Liver (tissue), 3 donors: Measurements from ENCODE around the gene SIGLEC12.

ENCODE experiments used
- RAD21 ChIP-seq, 2 donors: IDR thresholded peaks; 2 replicates each; pipeline ENCODE4 v1.6.1; 2016; ENCODE audit warnings: antibody characterized with exemption in 2 of 2, mild to moderate bottlenecking in 2 of 2
- SP1 ChIP-seq: IDR thresholded peaks from 2 replicates; pipeline ENCODE4 v1.6.1; 2018; ENCODE audit warnings: antibody characterized with exemption, mild to moderate bottlenecking
- YY1 ChIP-seq: IDR thresholded peaks from 2 replicates; pipeline ENCODE4 v1.6.1; 2016; ENCODE audit warnings: antibody characterized with exemption, mild to moderate bottlenecking
- TF ChIP-seq, protein P1 (sequence below): fragments of 150-350 bp; IDR thresholded peaks from 2 replicates; pipeline ENCODE4 v1.5.1; 2017; ENCODE audit warnings: improper control_type of control experiment, low read depth, low read length; ENCODE audit not compliant: missing input control
- donor health status: healthy.
- donor health status: healthy.

DNA sequence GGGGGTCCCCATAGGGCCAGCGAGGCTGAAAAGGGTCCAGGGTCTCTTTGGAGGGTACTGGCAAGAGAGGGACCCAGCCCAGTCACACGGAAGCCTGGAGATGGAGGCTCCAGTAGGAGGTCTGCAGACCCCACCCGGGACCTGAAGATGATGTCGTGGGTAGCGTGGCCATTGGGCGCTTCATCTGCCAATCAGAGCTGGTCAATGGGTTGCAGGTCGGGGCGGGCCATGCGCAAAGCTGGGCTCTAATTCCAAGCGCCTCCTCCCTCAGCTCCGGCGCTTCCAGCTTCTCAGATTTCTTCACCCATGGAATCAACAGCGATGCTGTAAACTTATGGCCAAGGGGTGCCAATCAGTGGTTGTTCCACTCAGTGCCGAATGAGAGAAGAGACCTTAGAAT, 10.9 kb downstream of the SIGLEC12 start:
- TF ChIP-seq, protein P1, sequence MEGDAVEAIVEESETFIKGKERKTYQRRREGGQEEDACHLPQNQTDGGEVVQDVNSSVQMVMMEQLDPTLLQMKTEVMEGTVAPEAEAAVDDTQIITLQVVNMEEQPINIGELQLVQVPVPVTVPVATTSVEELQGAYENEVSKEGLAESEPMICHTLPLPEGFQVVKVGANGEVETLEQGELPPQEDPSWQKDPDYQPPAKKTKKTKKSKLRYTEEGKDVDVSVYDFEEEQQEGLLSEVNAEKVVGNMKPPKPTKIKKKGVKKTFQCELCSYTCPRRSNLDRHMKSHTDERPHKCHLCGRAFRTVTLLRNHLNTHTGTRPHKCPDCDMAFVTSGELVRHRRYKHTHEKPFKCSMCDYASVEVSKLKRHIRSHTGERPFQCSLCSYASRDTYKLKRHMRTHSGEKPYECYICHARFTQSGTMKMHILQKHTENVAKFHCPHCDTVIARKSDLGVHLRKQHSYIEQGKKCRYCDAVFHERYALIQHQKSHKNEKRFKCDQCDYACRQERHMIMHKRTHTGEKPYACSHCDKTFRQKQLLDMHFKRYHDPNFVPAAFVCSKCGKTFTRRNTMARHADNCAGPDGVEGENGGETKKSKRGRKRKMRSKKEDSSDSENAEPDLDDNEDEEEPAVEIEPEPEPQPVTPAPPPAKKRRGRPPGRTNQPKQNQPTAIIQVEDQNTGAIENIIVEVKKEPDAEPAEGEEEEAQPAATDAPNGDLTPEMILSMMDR = no peak
- no peak for TF ChIP-seq RAD21 (IDR thresholded peaks at IDR 0.05)
- no peak for TF ChIP-seq SP1
- TF ChIP-seq YY1 = no peak
